Cerebellar cortex (tissue), 1 donor: ENCODE data around the gene PFKFB2.

ENCODE experiments used
- DNase-seq: peaks from one replicate; pipeline ENCODE4 v3.0.0-alpha.2; 2015; ENCODE audit warnings: low spot score

Gene PFKFB2

DNA sequence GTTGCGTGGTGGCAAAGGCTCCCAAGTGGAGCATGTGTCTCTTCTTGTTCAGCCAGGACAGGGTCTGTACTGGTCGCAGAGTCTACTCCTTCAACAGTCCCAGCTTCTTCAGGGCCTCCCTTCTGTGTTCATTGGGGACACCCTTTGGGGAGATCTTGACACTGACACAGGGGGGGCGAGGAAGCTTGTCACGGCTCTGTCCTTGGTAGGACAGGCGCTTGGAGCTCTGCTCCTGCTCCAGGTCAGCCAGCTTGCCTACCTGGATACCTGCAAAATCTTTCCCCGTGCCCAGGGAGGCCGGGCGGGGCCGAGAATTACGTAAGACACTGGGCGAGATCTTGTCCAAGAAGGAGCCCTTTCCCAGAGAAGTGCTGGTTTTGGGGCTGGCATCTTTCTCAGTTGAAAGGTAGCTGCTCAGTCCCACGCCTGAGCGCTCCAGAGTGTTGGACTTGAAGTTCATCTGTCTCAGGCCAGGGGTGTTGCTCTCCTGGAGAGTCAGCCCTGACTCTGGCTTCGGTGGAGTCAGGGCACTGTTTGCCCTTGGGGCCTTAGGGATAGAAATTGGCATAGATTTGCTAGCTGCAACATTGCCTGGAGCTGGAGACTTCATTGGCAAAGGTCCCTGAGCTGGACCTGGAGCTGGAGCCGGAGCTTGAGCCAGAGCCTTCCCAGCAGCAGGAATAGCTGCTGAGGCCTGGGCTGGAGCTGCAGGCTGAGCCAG, 31.0 kb upstream of the PFKFB2 start:
- no peak for DNase-seq

- no peak for DNase-seq
Measured at GRCh38 chr1:207022996-207023679, 29.9 kb upstream of the PFKFB2 start.

- no peak for DNase-seq
Measured at GRCh38 chr1:207024202-207025145, 28.6 kb upstream of the PFKFB2 start.

GRCh38 chr1:207025146-207025880, 27.8 kb upstream of the PFKFB2 start:
- DNase-seq = no peak

DNA sequence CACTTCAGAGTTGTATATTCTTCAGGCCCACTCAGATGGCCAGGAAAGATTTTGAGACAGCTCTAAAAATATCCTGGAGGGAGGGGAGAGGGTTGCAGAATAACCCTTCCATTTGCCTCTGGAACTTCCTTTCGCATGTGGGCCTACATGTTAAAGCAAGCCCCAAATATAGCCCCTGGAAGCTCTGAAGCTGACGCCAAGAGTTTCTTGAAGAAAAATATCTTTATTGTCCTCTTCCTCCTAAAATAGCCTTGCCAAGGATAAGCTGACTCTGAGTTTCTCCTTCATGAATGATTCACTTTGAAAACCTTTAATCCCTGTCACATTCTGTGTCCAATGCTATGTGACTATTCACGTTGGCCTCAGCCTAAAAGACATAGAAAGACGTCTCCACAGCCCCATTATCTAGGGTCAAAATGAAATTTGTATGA, 27.0 kb upstream of the PFKFB2 start:
- no peak for DNase-seq

DNA sequence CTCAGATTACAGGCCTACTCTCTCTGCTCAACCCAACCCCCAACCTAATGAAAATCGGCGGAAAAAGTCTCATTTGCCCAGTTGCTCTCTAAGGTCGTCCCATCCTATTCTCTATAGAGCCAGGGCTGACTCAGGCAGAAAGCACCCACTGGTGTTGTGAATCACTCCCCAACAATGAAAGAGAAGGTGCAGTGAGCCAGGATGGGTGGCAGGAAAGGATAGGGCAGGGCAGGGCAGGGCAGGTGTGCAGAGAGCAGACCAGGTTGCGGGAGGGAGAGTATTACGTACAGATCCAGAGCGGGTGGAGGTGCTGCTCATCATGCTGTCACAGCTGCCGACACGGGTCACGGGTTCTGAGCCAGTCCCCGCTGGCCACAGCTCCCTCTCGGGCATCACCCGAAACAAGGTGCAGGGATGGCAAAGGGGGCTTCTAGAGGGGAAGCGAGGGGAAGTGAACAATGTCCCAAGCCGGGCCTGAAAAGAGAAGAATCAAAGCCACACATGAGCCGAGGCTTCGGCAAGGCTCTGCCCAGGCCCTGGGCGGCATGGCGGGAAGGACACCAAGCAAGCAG, 25.8 kb upstream of the PFKFB2 start:
- DNase-seq = no peak

- DNase-seq = no peak
Measured at GRCh38 chr1:207027921-207028320, 25.2 kb upstream of the PFKFB2 start.

GRCh38 chr1:207028884-207029650, 24.0 kb upstream of the PFKFB2 start:
- no peak for DNase-seq

DNA sequence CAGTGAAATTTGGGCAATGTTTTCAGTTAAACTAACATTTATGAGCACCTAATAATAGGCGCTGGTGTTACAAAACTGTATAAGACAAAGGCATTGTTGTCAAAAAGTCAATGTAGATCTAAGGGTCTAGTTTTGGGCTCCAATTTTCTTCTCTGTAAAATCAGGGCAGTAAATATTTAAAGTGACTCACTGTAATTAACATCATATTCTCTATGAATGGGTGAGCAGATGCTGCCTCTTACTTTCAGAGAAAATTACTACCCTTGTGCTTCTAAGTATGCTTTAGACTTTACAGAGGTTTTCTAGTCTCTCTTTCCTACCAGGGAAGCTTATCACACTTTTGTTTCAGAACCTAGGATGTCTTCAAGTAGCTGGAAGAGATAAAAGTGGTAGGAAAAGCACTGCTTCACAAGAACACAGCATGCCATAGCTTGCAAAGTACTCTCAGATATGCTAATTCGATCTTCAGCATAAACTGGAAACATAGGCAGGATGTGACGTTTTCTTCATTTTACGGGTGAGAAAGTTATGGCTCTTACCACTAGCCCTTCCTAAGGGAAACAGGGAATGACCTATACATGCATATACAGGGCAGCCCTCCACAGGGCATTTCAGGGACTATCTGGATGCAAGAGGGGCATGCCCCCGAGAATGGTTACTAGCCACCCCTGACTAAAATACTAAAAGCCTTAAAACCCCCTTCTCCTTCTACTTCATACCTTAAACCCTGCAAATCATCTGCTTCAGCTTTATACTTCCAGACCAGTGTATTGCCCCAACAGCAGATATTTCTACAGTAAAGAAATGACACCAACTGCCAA, 23.2 kb upstream of the PFKFB2 start:
- DNase-seq = no peak

- no peak for DNase-seq
Measured at GRCh38 chr1:207030522-207031009, 22.5 kb upstream of the PFKFB2 start.

DNA sequence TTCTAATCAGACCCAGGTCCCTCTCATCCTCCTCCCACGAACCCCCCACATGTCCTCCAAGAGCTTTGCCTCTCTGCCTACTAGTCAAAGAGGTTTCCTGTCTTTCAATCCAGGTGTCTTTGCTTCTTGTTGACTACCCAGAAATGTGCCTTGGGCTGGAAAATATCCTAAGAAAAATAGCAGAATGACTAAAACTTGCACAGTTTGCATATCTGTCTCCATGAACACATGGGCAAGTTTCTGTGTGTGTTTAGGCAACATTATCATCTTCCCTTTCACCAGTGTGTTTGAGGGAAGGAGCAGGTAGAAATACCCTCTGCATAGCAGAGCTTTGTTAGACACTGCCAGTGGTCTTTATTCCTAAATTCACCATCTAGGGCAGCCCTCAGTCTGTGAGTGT, 22.1 kb upstream of the PFKFB2 start:
- DNase-seq = no peak

DNA sequence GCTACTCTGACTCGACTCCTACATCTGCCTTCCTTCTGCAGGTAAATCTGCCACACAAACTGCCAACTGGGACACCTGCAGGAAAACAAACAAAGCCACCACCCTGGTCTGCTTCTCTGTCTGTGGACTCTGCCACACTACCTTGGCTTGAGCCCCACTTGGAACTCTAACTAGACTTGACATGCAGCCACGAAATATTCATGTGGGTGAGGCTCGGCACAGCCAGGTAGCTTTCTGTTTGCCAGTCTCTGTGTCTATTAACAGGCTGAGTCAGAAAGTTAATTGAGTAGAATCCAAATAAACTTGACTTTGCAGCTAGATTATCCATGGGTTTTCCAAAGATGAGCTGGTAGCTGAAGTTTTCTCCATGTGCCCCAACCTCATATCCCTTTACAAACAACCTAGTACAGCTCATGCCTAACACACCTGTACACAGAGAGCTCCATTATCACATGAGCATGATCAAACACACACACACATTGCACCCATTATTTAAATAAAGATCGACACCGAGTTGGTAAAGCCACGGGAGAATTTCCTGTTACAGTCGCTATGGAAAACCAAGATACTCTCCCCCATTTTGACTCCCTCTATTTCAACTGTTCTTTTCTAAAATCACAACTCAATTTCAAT, 21.3 kb upstream of the PFKFB2 start:
- DNase-seq = no peak

GRCh38 chr1:207032528-207033017, 20.5 kb upstream of the PFKFB2 start, which contains the start of gene C1orf116:
Gene C1orf116, minus strand, starts transcription at chr1:207032756. Its CDS starts 5,158 bp downstream, at chr1:207027598.
- no peak for DNase-seq

- no peak for DNase-seq
Measured at GRCh38 chr1:207033302-207033701, 19.8 kb upstream of the PFKFB2 start.

- no peak for DNase-seq
Measured at GRCh38 chr1:207034208-207034607, 18.9 kb upstream of the PFKFB2 start.

GRCh38 chr1:207034998-207035397, 18.1 kb upstream of the PFKFB2 start:
- no peak for DNase-seq

GRCh38 chr1:207035877-207036551, 17.1 kb upstream of the PFKFB2 start:
- no peak for DNase-seq

GRCh38 chr1:207036865-207037264, 16.2 kb upstream of the PFKFB2 start:
- no peak for DNase-seq
